GM19324 (cell line): ENCODE results near the gene PRSS33.

Source experiments
- ATAC-seq: cut with Tn5 transposase; IDR thresholded peaks from one replicate; pipeline ENCODE4 v1.9.1; 2021; ENCODE audit warnings: mild to moderate bottlenecking, moderate library complexity; ENCODE audit not compliant: unreplicated experiment, low FRiP score

Gene PRSS33

GRCh38 chr16:2821487-2822157, 34.3 kb upstream of the PRSS33 start:
- no peak for ATAC-seq

DNA sequence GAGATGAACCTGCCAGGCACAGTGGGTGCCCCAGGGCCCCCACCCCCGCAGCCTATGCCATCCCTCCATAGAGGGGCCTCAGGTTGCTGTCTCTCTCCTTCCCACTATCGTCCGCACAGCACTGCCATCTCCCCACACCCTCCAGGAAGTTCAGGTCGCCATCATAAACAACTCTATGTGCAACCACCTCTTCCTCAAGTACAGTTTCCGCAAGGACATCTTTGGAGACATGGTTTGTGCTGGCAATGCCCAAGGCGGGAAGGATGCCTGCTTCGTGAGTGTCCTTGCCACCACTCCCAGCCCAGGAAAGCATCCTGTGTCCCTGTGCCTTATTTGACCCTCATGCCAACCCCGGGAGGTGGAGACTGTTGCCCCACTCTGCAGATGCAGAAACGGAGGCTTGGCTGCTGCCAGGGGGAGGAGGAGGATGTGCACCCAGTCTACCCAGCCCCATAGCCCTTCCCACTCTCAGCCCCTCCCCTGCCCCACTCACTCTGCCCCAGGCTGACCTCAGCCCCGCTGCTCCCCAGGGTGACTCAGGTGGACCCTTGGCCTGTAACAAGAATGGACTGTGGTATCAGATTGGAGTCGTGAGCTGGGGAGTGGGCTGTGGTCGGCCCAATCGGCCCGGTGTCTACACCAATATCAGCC, 33.6 kb upstream of the PRSS33 start:
- no peak for ATAC-seq

DNA sequence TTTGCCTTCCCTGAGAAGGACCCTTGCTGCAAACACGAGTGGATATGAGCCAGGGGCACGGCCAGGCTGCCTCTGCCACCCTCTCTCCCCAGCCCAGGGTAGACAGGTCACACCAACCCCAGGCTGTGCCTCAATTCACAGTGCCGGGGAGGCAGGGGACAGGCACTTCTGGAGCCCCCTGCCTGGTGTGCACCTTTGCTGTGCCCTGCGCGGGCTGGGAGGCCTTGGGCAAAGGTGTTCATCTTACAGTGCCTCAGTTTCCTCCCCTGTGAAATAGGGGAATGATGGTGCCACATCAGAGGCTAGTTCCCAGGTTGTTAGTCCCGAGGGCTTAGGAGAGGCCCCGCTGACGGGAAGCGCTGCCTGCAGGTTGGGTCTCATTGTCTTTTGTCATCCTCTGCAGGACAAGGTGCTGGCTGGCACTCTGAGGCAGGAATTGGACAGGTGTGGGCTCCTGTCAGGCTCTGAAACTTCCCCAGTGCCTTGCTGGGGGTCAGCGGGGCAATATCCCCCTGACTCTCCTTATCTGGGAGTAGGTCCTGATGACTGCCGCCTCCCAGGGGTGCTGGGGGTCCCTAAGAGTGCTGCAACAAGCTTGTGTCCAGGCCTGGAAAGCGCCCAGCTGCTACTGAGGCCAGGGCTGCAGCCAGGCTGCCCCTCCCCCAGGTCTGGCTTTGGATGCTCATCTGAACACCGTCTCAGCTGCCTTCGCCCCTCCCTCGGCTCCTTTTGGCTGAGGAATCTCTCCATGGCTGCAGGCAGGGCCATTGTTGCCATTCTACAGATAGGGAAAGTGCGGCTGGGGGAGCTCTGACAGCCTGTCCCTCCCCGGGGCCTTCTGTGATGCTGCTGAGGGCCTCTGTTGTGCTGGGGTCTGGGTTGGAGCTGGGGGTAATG, 32.8 kb upstream of the PRSS33 start:
- no peak for ATAC-seq

GRCh38 chr16:2819179-2819938, 32.0 kb upstream of the PRSS33 start:
- no peak for ATAC-seq

DNA sequence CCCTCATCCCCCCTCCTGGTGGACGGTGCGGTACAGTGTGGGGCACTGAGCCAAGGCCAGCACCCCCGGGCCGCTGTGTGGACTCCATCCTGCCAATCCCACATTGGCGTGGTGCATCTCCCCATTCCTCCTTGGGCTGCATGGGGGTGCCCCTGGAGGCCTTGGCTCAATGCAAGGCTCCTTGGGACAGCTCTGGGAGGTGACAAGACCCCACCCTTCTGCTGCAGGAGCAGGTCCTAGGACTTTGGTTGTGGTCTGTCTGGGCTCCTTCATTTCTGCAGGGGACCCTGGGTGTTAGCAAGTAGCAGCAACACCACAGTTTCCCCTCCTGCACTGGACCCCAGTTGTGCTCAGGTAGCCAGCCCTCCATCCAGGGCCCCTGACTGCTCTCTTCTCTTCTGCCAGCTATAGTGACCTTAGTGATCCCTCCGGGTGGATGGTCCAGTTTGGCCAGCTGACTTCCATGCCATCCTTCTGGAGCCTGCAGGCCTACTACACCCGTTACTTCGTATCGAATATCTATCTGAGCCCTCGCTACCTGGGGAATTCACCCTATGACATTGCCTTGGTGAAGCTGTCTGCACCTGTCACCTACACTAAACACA, 31.0 kb upstream of the PRSS33 start:
- no peak for ATAC-seq

DNA sequence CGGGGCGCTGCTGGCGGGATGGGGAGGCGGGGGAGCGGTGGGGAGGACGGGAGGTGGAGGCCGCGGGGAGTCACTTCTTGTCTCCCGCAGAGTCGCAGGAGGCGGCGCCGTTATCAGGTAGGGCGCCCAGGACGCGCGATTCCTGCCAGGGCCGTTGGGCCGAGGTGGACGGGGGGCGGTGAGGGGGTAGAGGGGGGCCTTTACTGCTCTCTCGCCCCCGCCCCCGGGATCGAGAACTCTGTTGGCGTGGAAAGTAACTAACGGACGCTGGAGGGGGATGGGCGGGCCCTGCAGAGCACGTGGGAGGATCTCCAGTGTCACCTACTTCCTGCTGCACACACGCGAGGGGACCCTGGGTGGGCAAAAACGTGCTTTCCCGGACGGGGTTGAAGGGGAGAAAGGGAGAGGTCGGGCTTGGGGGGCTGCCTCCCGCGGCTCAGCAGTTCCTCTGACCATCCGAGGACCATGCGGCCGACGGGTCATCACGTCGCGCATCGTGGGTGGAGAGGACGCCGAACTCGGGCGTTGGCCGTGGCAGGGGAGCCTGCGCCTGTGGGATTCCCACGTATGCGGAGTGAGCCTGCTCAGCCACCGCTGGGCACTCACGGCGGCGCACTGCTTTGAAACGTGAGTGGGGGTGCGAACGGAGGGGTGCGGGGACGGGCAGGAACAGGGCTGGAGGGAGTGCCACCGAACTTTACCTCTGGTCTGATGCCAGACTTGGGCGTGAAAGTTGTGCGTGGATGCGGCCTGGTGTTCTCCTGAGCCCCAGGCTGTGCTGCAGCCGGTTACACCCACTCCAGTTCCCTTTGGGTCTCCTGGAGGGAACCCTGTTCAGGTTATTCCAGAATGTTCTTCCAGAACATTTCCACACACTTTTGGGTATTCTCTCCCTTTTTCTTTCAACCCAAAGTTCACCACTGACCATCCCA, 30.2 kb upstream of the PRSS33 start:
- ATAC-seq, result no peak

- no peak for ATAC-seq
Observed at GRCh38 chr16:2816751-2817339, 29.5 kb upstream of the PRSS33 start, which contains the start of gene PRSS21. Gene PRSS21, plus strand, starts transcription at chr16:2817237. Its CDS starts 32 bp downstream, at chr16:2817269.

DNA sequence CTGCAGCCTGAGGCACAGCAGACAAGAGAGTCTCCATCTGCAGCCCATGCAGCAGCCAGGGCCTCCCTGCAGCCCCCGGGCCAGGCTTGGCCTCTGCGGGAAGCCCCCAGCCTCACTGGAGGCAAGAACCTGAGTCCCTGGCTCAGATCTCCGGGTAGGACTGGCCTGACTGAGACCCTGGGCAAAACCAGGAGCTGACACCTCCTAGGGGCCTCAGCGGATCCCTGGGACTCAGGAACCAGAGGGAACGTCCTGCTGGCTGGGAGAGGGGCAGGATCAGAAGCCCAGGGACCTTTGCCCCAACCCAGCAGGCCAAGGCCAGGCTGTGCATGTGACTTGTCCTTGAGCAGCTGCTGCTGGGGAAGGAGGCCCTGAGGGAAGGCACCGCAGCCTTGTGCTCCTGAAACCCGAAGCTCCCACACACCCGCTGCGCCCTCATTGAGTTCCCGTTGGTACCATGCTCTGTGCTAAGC, 28.0 kb upstream of the PRSS33 start:
- ATAC-seq, result no peak

- no peak for ATAC-seq
Observed at GRCh38 chr16:2814551-2815298, 27.4 kb upstream of the PRSS33 start.

GRCh38 chr16:2813771-2814221, 26.4 kb upstream of the PRSS33 start:
- ATAC-seq, result no peak

DNA sequence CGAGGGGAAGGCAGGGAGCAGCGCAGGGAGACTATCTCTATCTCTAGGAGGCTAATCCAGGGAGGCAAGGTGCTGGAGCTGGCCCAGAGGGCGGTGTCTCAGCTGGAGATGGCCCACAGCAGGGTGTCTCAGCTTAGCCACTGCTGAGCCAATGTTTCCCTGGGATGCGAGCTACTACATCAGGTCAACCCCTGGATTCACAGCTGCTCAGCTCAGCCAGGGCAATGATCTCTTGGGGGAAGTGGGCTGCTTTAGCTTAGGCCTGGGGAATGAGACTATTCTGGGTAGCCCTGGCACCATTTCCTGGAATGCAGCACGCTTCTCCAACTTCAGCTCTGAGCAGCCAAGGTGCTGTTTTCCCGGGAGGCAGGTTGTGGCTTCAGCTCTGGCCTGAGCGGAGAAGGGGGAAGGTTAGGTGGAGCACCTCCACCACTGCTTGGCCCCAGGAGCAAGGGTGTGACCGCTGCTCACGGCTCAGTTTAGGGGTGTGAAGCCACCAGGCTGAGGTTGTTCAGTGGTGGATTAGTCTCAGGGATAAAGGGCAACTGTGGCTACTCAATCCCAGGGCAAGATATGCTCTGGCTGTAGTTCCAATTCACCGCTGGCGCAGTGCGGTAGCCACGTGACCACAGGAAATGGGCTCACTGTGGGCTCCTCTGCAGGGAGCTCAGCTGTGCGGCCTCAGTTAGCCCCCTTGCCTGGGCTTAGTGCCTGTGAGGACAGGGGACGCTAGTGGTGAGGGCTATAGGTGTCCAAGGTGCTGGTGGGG, 24.5 kb upstream of the PRSS33 start:
- no peak for ATAC-seq

GRCh38 chr16:2810651-2811050, 23.3 kb upstream of the PRSS33 start:
- no peak for ATAC-seq

- no peak for ATAC-seq
Observed at GRCh38 chr16:2809149-2809760, 21.9 kb upstream of the PRSS33 start.

DNA sequence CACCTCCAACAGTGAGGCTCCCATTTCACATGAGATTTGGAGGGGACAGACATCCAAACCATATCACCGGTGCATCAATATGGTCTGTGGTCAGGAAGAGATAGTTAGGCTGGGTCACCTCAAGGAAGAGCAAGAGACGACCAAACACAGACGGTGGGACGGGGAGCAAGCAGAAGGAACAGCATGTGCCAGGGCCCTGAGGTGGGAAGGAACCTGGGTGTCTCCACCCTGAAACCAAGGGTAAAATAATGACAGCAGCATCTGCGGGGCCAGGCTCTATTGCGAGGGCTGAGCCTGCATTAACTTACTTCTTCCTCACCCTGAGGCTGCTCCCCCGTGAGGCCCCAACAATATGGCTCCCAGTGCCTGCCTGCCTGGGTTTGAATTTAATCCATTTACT, 20.8 kb upstream of the PRSS33 start:
- ATAC-seq, result no peak

GRCh38 chr16:2806286-2806685, 18.9 kb upstream of the PRSS33 start:
- ATAC-seq, result no peak

DNA sequence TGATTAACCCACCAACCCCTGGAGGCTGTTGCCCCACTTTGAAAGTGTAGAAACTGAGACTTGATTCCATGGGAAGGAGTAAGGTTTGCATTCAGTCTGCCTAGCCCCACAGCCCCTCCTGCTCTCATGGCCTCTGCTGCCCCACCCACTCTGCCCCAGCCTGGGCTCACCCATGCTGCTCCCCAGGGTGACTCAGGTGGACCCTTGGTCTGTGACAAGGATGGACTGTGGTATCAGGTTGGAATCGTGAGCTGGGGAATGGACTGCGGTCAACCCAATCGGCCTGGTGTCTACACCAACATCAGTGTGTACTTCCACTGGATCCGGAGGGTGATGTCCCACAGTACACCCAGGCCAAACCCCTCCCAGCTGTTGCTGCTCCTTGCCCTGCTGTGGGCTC, 17.4 kb upstream of the PRSS33 start:
- no peak for ATAC-seq
